Pancreas (tissue), 10 donors: ENCODE results near the gene GPR137. TPM values are rescaled to one million over a fixed set of nuclear protein-coding genes. Genes with fewer than 3 reads are reported as not detected.

Experiments used
- ATAC-seq, 4 donors: fragments of 200-7000 bp; cut with Tn5 transposase; one replicate each; pipeline versions ENCODE4 v1.8.0 to v1.9.1; 2020; ENCODE audit warnings: mild to moderate bottlenecking in 4 of 4, moderate library complexity in 4 of 4
- DNase-seq, 6 donors: peaks; one replicate each; pipeline ENCODE4 v3.0.0-alpha.2; 2020
- FAIRE-seq: peaks from 2 replicates; lab custom pipeline; 2012; peaks lifted over from hg19 to GRCh38; lab: Jason Lieb, UNC
- H3K27ac ChIP-seq, 4 donors: fragments of 200-600 bp; sonication (generic); 1 replicate in 3 of 4; 2 replicates in 1 of 4; pipeline versions ENCODE4 v1.5.0 to v1.8.0; 2020
- H3K27me3 ChIP-seq, 4 donors: fragments of 200-600 bp; one replicate each; pipeline ENCODE4 v1.8.0; 2021
- H3K36me3 ChIP-seq, 3 donors: fragments of 200-600 bp; sonication (generic) in 1 of 3; one replicate each; pipeline versions ENCODE4 v1.5.0 to v1.8.0; 2020 to 2021
- H3K4me1 ChIP-seq, 3 donors: fragments of 200-600 bp; one replicate each; pipeline ENCODE4 v1.8.0; 2021
- H3K4me3 ChIP-seq, 4 donors: fragments of 200-600 bp; sonication (generic) in 2 of 4; one replicate each; pipeline versions ENCODE4 v1.5.0 to v1.8.0; 2020 to 2021
- H3K9me3 ChIP-seq, 4 donors: fragments of 200-600 bp; one replicate each; pipeline ENCODE4 v1.8.0; 2021
- WGBS, 2 donors: extraction: QIAGEN DNeasy Blood & Tissue Kit; methylation state at CpG; one replicate each; pipeline ENCODE4 v1.1.7; 2013; 5-methylcytosine and 5-hydroxymethylcytosine counted together
- intact Hi-C, 3 donors: fragments of 100-400 bp; cut with DNase I; formaldehyde crosslinking; loops; one replicate each; pipeline versions ENCODE4 v1.11.1 to v1.14.2; 2022
- polyA plus RNA-seq, 2 donors: library from polyadenylated mRNA; stranded (reverse); fragments of 200-250 nt; gene quantifications; one replicate each; pipeline ENCODE4 v1.2.3, GENCODE V29; 2013
- total RNA-seq, 6 donors: library from RNA; stranded (reverse); fragmentation: NEBNext Ultra II Directional in 4 of 6; extraction: Animal tissue kit (Norgen Biotek cat#: 25700) in 4 of 6; gene quantifications; one replicate each; pipeline versions ENCODE4 v1.2.1 to v1.2.4, GENCODE V29; 2021 to 2023
- TF ChIP-seq, protein P1 (sequence below), 4 donors: fragments of 200-600 bp; sonication (generic) in 3 of 4; IDR thresholded peaks; one replicate each; pipeline versions ENCODE4 v1.5.0 to v1.8.0; 2021; ENCODE audit warnings: antibody characterized with exemption in 4 of 4
- donor health status: healthy with polysubstance abuse.
- donor health status: DM: no; HTN: no; CAD: no; lungs with moderate emphysema.
- donor health status: DM: no; HTN: no; CAD: no.
- donor health status: control.
- donor health status: control.
- donor health status: Bipolar disorder and iron deficiency.
- donor health status: DM: yes; HTN: yes; CAD: no.
- donor health status: DM: no; HTN: no; CAD: no.
- donor health status: DM: no; HTN: no; CAD: no.
- donor health status: DM: yes; HTN: yes; CAD: no.

GPR137 gene
- total and polyA plus RNA-seq, 8 donors = 7.1 to 27.9 (median 14.0) TPM

- FAIRE-seq (no peak), ATAC-seq (peak; percentile 46 to 65 (median 56))
Observed at GRCh38 chr11:64298966-64299846, 13.6 kb downstream of the GPR137 start.

GRCh38 chr11:64299847-64300648, 14.4 kb downstream of the GPR137 start, which contains the start of gene CATSPERZ:
TSS of gene CATSPERZ (plus strand) at chr11:64300358. CDS start at chr11:64300411, 53 bp downstream.
- no peaks in the 10 kb centered on the region for H3K9me3 ChIP-seq
- ATAC-seq (no peak), FAIRE-seq (no peak), DNase-seq (peak in 2 of 6 donors; percentile 60 to 79)
- H3K27me3 ChIP-seq = peaks cover 0 to 21% (median 9%) of the 10 kb centered on the region in 4 donors
- H3K27ac ChIP-seq = no peak within 1 kb of the TSS
- no peaks in the 10 kb centered on the region for H3K36me3 ChIP-seq
- TF ChIP-seq, protein P1, sequence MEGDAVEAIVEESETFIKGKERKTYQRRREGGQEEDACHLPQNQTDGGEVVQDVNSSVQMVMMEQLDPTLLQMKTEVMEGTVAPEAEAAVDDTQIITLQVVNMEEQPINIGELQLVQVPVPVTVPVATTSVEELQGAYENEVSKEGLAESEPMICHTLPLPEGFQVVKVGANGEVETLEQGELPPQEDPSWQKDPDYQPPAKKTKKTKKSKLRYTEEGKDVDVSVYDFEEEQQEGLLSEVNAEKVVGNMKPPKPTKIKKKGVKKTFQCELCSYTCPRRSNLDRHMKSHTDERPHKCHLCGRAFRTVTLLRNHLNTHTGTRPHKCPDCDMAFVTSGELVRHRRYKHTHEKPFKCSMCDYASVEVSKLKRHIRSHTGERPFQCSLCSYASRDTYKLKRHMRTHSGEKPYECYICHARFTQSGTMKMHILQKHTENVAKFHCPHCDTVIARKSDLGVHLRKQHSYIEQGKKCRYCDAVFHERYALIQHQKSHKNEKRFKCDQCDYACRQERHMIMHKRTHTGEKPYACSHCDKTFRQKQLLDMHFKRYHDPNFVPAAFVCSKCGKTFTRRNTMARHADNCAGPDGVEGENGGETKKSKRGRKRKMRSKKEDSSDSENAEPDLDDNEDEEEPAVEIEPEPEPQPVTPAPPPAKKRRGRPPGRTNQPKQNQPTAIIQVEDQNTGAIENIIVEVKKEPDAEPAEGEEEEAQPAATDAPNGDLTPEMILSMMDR (IDR thresholded peaks at IDR 0.05) = no peak
- peaks cover 10 to 24% (median 11%) of the 10 kb centered on the region in 3 donors for H3K4me1 ChIP-seq
- intact Hi-C loops = loop anchor here in 2 of 3 donors (10.0 kb wide), 2 partner anchors 95 to 305 kb away; partner anchors contain the start of gene FERMT3 (in 1 of the 2)
- 7 to 8% methylated on average over 52 to 54 of the region's 54 CpGs for WGBS, 2 donors
- H3K4me3 ChIP-seq = peak within 1 kb of the TSS; percentile 14 to 46 (median 30)

More at GRCh38 chr11:64298966-64299846, 13.6 kb downstream of the GPR137 start:
- no peaks in the 10 kb centered on the region for H3K9me3 ChIP-seq
- peaks cover 0 to 21% (median 9%) of the 10 kb centered on the region in 4 donors for H3K27me3 ChIP-seq
- no peak overlapping the region for H3K27ac ChIP-seq
- peak overlapping the region; percentile 14 to 46 (median 30) for H3K4me3 ChIP-seq
- 3% methylated on average over 49 to 60 of the region's 60 CpGs for WGBS, 2 donors
- no peaks in the 10 kb centered on the region for H3K36me3 ChIP-seq
- TF ChIP-seq, protein P1 (IDR thresholded peaks at IDR 0.05) = no peak
- H3K4me1 ChIP-seq = peaks cover 10 to 24% (median 11%) of the 10 kb centered on the region in 3 donors
- DNase-seq = peak; percentile 59 to 89 (median 72)
- intact Hi-C loops = loop anchor here in 2 of 3 donors (10.0 kb wide), 2 partner anchors 94 to 304 kb away; partner anchors contain the start of gene FERMT3 (in 1 of the 2)

- FAIRE-seq (no peak), DNase-seq (peak in 2 of 6 donors; percentile 47 to 48), ATAC-seq (no peak)
- Histone ChIP-seq H3K4me1 (peaks cover 16 to 31% (median 19%) of the 10 kb centered on the region in 3 donors), H3K4me3 (no peak overlapping the region), H3K27me3 (peaks cover 0 to 8% (median 4%) of the 10 kb centered on the region in 4 donors), H3K36me3 (no peaks in the 10 kb centered on the region), H3K9me3 (no peaks in the 10 kb centered on the region), H3K27ac (peak overlapping the region in 1 of 4 donors; percentile 82)
- intact Hi-C loops = no loop called here
- TF ChIP-seq, protein P1 (IDR thresholded peaks at IDR 0.05) = no peak
- 73 to 82% methylated on average over 13 of the region's 13 CpGs for WGBS, 2 donors
Observed at GRCh38 chr11:64303109-64304031, 17.7 kb downstream of the GPR137 start.

DNA sequence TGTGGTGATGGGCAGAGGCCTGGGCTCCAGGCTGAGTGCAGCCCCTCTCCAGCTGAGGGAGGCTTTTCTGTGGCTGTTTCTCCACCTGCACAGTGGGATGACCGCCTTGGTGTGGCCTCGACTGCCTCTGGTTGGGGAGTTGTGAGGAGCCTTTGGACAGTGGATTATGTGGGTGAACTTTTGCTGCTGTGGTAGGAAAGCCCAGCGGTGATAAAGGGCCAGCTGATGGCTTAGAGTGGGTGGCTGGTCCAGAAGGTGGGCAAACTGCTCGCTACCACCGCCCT, 18.3 kb downstream of the GPR137 start:
- intact Hi-C loops = no loop called here

More for the DNA sequence above, 18.3 kb downstream of the GPR137 start:
- ATAC-seq = no peak
- peak in 1 of 6 donors; percentile 34 for DNase-seq
- Histone ChIP-seq H3K36me3 (no peaks in the 10 kb centered on the region), H3K27me3 (peaks cover 0 to 8% (median under 1%) of the 10 kb centered on the region in 4 donors), H3K4me1 (peaks cover 16 to 30% (median 19%) of the 10 kb centered on the region in 3 donors), H3K9me3 (no peaks in the 10 kb centered on the region), H3K27ac (peak overlapping the region in 3 of 4 donors; percentile 82 to 95 (median 92)), H3K4me3 (peak overlapping the region in 1 of 4 donors; percentile 69)
- 49 to 53% methylated on average over 5 of the region's 5 CpGs for WGBS, 2 donors
- TF ChIP-seq, protein P1 (IDR thresholded peaks at IDR 0.05) = no peak
- no peak for FAIRE-seq
